Smooth muscle cell (in vitro differentiated cells): ENCODE data around the gene PDZD7. TPM values are rescaled to one million over a fixed set of nuclear protein-coding genes. Genes with fewer than 3 reads are reported as not detected.
"Not testable (repeated sequence)": the region's sequence is repeated elsewhere in the genome, so short reads cannot be mapped to it uniquely, and the experiment has no call there.

ENCODE experiments used
- DNase-seq: peaks from one replicate; lab custom pipeline; 2025; ENCODE audit not compliant: unreplicated experiment; lab: John Stamatoyannopoulos, UW
- H2AFZ ChIP-seq: fragments of 200-600 bp; sonication (generic); 2 replicates; pipeline ENCODE4 v1.6.0; 2016; ENCODE audit warnings: antibody characterized with exemption, low read depth, mild to moderate bottlenecking
- H3F3A ChIP-seq: fragments of 200-600 bp; sonication (generic); 2 replicates; pipeline ENCODE4 v1.6.0; 2017; ENCODE audit warnings: antibody characterized with exemption, low read depth
- H3K27ac ChIP-seq: fragments of 200-600 bp; sonication (generic); 2 replicates; pipeline ENCODE4 v1.5.1; 2016; ENCODE audit warnings: low read depth, mild to moderate bottlenecking
- H3K27me3 ChIP-seq: fragments of 200-600 bp; sonication (generic); 2 replicates; pipeline ENCODE4 v1.6.1; 2016; ENCODE audit warnings: low read depth, mild to moderate bottlenecking
- H3K36me3 ChIP-seq: fragments of 200-600 bp; sonication (generic); 2 replicates; pipeline ENCODE4 v1.5.1; 2016; ENCODE audit warnings: low read depth
- H3K4me1 ChIP-seq: fragments of 200-600 bp; sonication (generic); 2 replicates; pipeline ENCODE4 v1.5.1; 2016; ENCODE audit warnings: low read depth
- H3K4me2 ChIP-seq: fragments of 200-600 bp; sonication (generic); 2 replicates; pipeline ENCODE4 v1.6.0; 2016; ENCODE audit warnings: mild to moderate bottlenecking
- H3K4me3 ChIP-seq: fragments of 200-600 bp; sonication (generic); 2 replicates; pipeline ENCODE4 v1.5.1; 2016; ENCODE audit warnings: mild to moderate bottlenecking
- H3K79me2 ChIP-seq: fragments of 200-600 bp; sonication (generic); 2 replicates; pipeline ENCODE4 v1.6.0; 2016; ENCODE audit warnings: low read depth, mild to moderate bottlenecking
- H3K9ac ChIP-seq: fragments of 200-600 bp; sonication (generic); 2 replicates; pipeline ENCODE4 v1.6.0; 2016; ENCODE audit warnings: low read depth
- H3K9me3 ChIP-seq: fragments of 200-600 bp; sonication (generic); replicated peaks from 2 replicates; pipeline ENCODE4 v1.5.1; 2016; ENCODE audit warnings: low read depth
- H4K20me1 ChIP-seq: fragments of 200-600 bp; sonication (generic); 2 replicates; pipeline ENCODE4 v1.6.0; 2016; ENCODE audit warnings: low read depth
- WGBS: methylation state at CpG from one replicate; pipeline ENCODE4 v1.1.7; 2016; ENCODE audit warnings: low lambda C conversion rate; 5-methylcytosine and 5-hydroxymethylcytosine counted together
- polyA plus RNA-seq: library from polyadenylated mRNA; unstranded; fragments of >200 nt; fragmentation: Nextera tagmentation; extraction: Ambion mirVana; gene quantifications from 2 replicates; pipeline ENCODE4 v1.2.1, GENCODE V29; 2016
- total RNA-seq: library from RNA; depleted of rRNA; stranded (reverse); fragments of >200 nt; gene quantifications from 2 replicates; pipeline ENCODE4 v1.2.3, GENCODE V29; 2014
- TF ChIP-seq, protein P1 (sequence below): fragments of 200-600 bp; sonication (generic); IDR thresholded peaks from 2 replicates; pipeline ENCODE4 v1.5.1; 2017; ENCODE audit warnings: borderline replicate concordance, mild to moderate bottlenecking, antibody characterized with exemption; ENCODE audit not compliant: insufficient read depth, poor library complexity, severe bottlenecking

The PDZD7 gene
- total and polyA plus RNA-seq, 2 experiments from 2014 or later, result 0.93 to 2.0 TPM

GRCh38 chr10:100978901-100979195 is 52.1 kb downstream of the PDZD7 start:
- H4K20me1 ChIP-seq, result no peaks in the 10 kb centered on the region
- no peak overlapping the region for H3K9ac ChIP-seq
- no peak overlapping the region for H3K4me2 ChIP-seq
- H3F3A ChIP-seq, result no peaks in the 10 kb centered on the region
- no peaks in the 10 kb centered on the region for H3K79me2 ChIP-seq
- 98% methylated on average over 8 of the region's 10 CpGs for WGBS
- TF ChIP-seq, protein P1, sequence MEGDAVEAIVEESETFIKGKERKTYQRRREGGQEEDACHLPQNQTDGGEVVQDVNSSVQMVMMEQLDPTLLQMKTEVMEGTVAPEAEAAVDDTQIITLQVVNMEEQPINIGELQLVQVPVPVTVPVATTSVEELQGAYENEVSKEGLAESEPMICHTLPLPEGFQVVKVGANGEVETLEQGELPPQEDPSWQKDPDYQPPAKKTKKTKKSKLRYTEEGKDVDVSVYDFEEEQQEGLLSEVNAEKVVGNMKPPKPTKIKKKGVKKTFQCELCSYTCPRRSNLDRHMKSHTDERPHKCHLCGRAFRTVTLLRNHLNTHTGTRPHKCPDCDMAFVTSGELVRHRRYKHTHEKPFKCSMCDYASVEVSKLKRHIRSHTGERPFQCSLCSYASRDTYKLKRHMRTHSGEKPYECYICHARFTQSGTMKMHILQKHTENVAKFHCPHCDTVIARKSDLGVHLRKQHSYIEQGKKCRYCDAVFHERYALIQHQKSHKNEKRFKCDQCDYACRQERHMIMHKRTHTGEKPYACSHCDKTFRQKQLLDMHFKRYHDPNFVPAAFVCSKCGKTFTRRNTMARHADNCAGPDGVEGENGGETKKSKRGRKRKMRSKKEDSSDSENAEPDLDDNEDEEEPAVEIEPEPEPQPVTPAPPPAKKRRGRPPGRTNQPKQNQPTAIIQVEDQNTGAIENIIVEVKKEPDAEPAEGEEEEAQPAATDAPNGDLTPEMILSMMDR, result no peak
- no peak for DNase-seq
- no peaks in the 10 kb centered on the region for H3K4me1 ChIP-seq
- no peaks in the 10 kb centered on the region for H3K27me3 ChIP-seq
- no peaks in the 10 kb centered on the region for H3K36me3 ChIP-seq
- H3K9me3 ChIP-seq, result no peaks in the 10 kb centered on the region
- H2AFZ ChIP-seq, result no peak overlapping the region
- H3K27ac ChIP-seq, result no peak overlapping the region
- no peak overlapping the region for H3K4me3 ChIP-seq

GRCh38 chr10:100978121-100978900 is 52.6 kb downstream of the PDZD7 start:
- Histone ChIP-seq H3K27ac (no peak overlapping the region), H3K4me2 (no peak overlapping the region), H3F3A (no peaks in the 10 kb centered on the region), H2AFZ (no peak overlapping the region), H3K36me3 (no peaks in the 10 kb centered on the region), H3K9me3 (no peaks in the 10 kb centered on the region), H3K9ac (no peak overlapping the region), H4K20me1 (no peaks in the 10 kb centered on the region), H3K4me3 (no peak overlapping the region), H3K4me1 (no peaks in the 10 kb centered on the region), H3K79me2 (no peaks in the 10 kb centered on the region), H3K27me3 (no peaks in the 10 kb centered on the region)
- TF ChIP-seq, protein P1, result no peak
- 93% methylated on average over 13 of the region's 13 CpGs for WGBS
- no peak for DNase-seq

DNA sequence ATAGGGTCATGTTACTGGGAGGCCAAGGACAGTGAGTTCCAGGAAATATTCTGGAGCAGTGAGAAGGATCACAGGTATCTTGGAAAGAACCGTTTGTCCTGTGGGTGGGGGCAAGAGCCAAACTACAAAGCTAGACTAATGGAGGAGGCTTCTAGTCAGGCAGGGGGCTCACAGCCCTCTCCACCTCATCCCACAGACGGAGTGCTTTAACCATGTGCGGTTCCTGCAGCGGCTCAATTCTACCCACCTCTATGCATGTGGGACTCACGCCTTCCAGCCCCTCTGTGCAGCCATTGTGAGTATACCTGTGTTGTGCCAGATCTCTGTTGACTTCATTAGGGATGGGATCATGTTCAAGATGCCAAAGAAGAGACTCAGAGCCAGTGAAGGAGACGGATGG is 53.5 kb downstream of the PDZD7 start:
- Histone ChIP-seq H3K4me1 (no peaks in the 10 kb centered on the region), H3K4me2 (no peak overlapping the region), H3K4me3 (no peak overlapping the region), H2AFZ (no peak overlapping the region), H3K27me3 (no peaks in the 10 kb centered on the region), H3K27ac (no peak overlapping the region), H3F3A (no peaks in the 10 kb centered on the region), H3K9me3 (no peaks in the 10 kb centered on the region), H3K79me2 (no peaks in the 10 kb centered on the region), H4K20me1 (no peaks in the 10 kb centered on the region), H3K36me3 (no peaks in the 10 kb centered on the region), H3K9ac (no peak overlapping the region)
- 97% methylated on average over 6 of the region's 6 CpGs for WGBS
- no peak for DNase-seq
- TF ChIP-seq, protein P1, result no peak

DNA sequence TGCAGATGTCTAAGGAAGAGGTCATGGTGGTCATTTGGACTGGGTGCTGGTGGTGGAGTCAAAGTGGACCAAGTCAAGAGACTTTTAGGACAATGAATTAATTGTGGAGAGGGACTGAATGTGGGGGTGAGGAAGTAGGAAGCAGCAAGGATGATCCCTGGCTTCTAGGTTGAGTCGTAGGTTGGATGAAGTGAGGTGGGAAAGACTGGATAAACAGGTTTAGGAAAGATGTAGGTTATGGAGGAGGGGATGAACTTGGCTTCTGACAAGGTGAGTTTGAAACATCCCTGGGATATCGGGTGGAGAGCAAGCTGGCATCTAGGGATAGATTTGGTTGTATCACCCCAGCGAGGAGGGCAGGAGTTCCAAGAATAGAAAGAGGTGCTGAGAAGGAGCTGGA is 54.0 kb downstream of the PDZD7 start:
- Histone ChIP-seq H2AFZ (no peak overlapping the region), H3K27ac (no peak overlapping the region), H3K36me3 (no peaks in the 10 kb centered on the region), H3K9me3 (no peaks in the 10 kb centered on the region), H3K4me2 (no peak overlapping the region), H4K20me1 (no peaks in the 10 kb centered on the region), H3F3A (no peaks in the 10 kb centered on the region), H3K9ac (no peak overlapping the region), H3K27me3 (no peaks in the 10 kb centered on the region), H3K4me3 (no peak overlapping the region), H3K4me1 (no peaks in the 10 kb centered on the region), H3K79me2 (no peaks in the 10 kb centered on the region)
- no peak for DNase-seq
- WGBS, result 73% methylated on average over 3 of the region's 3 CpGs
- TF ChIP-seq, protein P1, result no peak

DNA sequence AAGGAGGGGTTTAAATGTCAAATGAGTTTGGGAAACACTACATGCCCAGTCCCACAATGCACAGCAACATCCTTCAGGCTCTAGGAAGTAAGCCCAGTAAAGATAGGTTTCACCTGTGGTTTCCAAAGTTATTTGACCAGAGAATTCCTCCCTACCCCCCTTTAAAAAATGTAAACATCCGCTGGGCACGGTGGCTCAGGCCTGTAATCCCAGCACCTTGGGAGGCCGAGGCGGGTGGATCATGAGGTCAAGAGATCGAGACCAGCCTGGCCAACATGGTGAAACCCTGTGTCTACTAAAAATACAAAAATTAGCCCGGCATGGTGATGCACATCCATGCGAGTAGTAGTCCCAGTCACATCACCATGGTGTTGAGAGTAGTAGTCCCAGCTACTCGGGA is 55.5 kb downstream of the PDZD7 start:
- not testable (repeated sequence) for H3K36me3 ChIP-seq, H2AFZ ChIP-seq, H3K27ac ChIP-seq, H3K4me2 ChIP-seq, H3K9me3 ChIP-seq, H3F3A ChIP-seq, H3K79me2 ChIP-seq, H3K4me1 ChIP-seq, H4K20me1 ChIP-seq, H3K27me3 ChIP-seq, DNase-seq, H3K4me3 ChIP-seq, H3K9ac ChIP-seq
- WGBS, result 90% methylated on average over 8 of the region's 8 CpGs
